Measurements from ENCODE around the gene ACBD5. TPM values are rescaled to one million over a fixed set of nuclear protein-coding genes. Genes with fewer than 3 reads are reported as not detected.
"Not testable (repeated sequence)": the region's sequence is repeated elsewhere in the genome, so short reads cannot be mapped to it uniquely, and the experiment has no call there.

Gene ACBD5, protein sequence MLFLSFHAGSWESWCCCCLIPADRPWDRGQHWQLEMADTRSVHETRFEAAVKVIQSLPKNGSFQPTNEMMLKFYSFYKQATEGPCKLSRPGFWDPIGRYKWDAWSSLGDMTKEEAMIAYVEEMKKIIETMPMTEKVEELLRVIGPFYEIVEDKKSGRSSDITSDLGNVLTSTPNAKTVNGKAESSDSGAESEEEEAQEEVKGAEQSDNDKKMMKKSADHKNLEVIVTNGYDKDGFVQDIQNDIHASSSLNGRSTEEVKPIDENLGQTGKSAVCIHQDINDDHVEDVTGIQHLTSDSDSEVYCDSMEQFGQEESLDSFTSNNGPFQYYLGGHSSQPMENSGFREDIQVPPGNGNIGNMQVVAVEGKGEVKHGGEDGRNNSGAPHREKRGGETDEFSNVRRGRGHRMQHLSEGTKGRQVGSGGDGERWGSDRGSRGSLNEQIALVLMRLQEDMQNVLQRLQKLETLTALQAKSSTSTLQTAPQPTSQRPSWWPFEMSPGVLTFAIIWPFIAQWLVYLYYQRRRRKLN
- total RNA-seq = 25.0 and 25.5 TPM in 2 replicates

DNA sequence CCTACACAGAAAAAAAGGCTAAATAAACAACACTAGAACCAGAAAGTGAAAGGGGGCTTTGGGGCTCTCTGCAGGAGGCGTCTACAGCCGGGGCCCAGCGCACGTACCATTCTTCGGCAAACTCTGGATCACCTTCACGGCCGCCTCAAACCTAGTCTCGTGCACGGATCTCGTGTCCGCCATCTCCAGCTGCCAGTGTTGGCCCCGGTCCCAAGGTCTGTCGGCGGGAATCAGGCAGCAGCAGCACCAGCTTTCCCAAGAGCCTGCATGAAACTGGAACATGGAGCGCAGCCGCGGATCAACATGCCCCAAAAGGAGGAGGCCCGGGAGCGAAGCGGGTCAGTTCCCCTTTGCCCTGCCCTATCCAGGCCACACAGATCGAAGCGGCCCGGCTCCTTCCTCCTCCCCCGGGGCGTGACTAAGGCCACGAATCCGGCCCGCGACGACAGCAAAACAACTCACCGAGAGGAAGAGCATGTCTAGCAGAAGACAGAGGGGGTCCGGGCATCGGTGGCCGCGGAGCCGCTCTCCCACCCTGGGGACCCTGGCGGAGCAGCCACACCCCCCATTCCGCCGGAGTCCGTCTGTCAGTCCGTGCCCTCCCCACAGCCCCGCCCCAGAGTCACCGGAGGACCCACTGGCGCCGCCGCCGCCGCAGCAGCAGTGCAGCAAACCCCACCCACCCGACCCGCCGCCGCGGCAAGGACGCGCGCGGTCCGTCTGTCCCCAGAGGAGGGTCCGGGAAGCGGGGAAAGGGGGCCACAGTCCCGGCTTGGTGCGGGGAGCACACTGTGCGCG lies at the start of gene ACBD5:
TSS of gene ACBD5 (minus strand) at position 586 of the 798 bp plus-strand sequence. CDS start at position 477, 109 bp downstream.
- DNase-seq = peak; percentile 86

DNA sequence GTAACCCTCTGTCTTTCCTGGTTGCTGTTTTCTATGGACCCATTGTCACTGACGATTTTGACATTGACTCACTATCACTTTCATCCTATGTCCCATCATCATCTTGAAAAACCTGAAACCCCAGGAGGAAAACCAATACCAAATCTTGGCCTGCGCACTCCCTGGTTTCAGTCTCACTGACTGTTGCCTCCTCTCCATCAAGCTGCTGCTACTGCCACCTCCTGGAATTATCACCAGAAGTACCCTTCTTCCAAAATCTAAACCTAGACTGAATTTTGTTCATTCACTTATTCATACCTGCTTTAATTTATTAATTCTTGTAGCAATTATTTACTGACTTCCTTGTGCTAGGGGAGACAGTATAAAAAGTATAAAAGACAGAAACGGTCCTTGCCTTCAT lies 44.5 kb upstream of the ACBD5 start:
- peak; percentile 39 for DNase-seq

DNA sequence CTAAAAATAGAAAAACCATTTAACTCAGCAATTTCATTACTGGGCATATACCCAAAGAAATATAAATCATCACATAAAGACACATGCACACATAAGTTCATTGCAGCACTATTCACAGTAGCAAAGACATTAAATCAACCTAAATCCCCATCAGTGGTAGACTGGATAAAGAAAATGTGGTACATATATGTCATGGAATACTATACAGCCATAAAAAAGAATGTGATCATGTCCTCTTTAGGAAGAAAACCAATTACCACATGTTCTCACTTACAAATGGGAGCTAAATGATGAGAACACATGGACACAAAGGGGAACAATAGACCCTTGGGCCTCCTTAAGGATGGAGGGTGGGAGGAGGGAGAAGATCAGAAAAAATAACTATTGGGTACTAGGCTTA lies 36.0 kb upstream of the ACBD5 start:
- no peak for DNase-seq

DNA sequence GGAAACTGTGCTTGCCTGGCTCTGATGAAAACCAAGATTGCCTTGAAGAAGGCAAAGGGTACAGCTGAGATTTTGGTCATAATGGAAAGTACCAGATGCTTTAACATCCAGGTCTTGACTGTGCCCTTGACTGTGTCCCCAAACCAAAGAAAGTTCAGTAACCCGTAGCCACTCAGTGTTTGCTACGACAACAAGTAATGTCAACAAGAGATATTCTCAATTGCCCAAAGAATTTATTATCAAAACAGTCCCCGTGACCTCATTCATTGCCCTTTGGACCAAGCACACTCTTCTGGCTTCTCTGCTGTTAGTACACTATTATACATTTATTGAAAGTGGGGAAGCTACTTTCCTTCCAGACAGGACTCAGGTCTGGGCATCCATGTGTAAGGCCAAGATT lies 25.4 kb upstream of the ACBD5 start:
- DNase-seq = not testable (repeated sequence)

DNA sequence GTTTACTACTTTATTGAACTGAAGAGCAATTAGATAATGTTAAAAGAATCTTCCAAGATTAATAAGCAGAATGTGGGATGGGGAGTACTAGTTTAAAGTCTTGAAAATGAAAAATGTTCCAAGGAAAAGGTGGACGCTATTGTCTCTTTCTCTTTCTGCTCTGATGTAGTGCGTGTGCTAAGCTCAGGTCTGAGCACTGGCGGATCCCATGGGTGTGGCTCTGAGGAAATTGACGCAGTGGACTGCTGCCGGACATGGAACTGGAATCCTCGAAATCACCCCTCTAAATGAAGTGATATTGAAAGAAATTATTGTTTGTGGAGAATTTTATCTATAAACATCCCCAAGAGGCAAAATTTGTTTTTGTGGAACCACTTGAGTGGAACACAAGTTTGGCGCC lies 22.2 kb upstream of the ACBD5 start:
- DNase-seq = not testable (repeated sequence)

DNA sequence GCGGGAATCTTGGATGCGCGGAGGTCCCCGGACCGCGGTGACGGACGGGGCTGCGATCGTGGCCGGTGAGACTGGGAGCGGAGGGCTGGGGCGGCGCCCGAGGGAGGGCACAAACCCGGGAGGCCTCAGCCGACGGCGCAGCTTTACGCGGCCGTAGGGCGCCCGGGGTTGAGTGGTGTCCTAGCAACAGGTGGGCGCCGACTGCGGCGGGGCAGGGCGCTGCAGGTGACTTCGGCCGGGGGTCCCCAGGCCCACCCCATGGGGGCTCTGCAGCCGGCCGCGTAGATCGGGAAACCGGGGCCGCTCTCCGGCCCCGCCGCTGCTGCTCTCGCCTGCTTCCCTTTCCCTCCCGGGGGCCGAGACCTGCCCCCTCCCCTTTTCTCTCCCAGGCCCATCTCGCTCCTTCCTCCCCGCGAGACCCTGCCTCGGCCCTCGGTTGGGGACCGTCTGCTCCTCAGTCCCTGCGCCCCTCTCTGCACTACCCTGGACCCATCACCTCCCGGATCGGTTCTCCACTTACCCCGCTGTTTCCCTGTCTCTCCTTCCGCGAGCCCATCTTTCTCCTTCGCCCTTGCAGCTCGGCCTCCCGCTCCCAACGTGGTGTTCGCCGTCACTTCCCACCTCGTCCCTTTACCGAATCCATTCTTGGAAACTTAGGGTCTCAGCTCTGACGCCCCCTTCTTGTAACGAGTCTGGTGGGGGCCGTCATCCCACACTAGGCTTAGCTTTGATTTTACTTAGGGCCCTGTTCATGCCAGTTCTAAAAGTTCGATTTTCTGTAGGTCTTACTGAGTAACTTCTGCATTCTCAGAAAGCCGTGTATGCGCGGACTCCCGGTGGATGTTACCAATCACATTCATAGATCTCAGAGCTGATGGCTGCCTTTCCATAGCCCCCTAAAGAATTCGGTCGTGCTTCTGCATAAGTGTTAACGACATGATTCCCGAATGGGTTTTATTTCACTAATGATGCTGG lies 18.5 kb upstream of the ACBD5 start:
- DNase-seq = peak; percentile 9

DNA sequence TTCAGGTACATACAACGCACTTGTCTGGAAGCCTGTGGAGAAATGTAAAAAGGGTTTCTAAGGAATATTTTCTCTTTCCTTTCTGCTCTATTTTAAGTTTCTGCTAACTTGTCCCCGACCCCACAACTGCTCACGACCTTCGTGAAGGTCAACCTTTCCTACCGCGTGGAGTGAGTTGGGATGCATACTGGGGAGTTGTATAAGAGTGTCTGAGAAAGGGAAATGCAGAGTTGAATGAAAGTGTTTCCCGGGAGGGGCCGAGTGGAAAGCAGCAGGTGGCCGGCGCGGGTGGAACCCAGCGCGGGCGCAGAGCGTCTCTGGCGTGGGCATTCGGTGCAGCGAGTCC lies 17.9 kb upstream of the ACBD5 start:
- no peak for DNase-seq

DNA sequence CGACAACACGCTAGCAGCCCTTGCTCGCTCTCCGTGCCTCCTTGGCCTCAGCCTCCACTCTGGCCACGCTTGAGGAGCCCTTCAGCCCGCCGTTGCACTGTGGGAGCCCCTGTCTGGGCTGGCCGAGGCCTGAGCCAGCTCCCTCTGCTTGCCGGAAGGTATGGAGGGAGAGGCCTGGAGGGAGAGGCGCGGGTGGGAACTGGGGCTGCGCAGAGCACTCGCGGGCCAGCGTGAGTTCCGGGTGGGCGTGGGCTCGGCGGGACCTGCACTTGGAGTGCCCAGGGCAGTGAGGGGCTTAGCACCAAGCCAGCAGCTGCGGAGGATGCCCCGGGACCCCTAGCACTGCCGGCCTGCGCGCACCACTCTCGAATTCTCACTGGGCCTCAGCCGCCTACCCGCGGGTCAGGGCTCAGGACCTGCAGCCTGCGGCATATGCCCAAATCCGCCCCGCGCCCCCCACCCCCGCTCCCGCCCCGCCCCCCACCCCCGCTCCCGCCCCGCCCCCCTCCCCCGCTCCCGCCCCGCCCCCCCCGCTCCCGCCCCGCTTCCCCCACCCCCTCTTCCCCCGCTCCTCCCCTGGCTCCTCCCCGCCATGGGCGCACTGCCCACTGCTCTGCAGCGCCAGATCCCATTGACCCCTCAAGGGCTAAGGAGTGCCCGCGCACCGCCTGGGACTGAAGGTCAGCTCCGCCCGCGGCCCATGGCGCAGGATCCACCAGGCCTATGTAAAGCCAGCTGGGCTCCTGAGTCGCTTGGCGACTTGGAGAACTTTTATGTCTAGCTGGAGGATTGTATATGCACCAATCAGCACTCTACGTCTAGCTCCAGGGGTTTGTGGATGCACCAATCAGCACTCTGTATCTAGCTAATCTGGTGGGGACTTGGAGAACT lies 15.9 kb upstream of the ACBD5 start:
- no peak for DNase-seq

DNA sequence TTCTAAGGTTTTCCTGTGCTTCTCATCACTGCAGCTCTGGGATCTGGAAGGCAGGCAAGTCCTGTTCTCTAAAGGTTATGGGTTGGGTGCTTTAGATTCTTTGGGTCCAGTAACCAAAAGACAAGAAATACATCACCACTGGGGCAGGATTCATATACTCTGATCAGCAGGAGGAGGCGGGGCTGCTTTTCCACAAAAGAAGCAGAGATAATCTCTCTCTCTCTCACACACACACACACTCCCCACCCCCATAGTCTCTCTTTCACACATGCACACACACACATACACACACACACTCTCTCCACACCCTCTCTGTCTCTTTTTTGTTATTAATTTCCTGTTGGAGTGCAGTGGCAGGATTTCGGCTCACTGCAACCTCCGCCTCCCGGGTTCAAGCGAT lies 13.0 kb upstream of the ACBD5 start:
- DNase-seq = no peak

DNA sequence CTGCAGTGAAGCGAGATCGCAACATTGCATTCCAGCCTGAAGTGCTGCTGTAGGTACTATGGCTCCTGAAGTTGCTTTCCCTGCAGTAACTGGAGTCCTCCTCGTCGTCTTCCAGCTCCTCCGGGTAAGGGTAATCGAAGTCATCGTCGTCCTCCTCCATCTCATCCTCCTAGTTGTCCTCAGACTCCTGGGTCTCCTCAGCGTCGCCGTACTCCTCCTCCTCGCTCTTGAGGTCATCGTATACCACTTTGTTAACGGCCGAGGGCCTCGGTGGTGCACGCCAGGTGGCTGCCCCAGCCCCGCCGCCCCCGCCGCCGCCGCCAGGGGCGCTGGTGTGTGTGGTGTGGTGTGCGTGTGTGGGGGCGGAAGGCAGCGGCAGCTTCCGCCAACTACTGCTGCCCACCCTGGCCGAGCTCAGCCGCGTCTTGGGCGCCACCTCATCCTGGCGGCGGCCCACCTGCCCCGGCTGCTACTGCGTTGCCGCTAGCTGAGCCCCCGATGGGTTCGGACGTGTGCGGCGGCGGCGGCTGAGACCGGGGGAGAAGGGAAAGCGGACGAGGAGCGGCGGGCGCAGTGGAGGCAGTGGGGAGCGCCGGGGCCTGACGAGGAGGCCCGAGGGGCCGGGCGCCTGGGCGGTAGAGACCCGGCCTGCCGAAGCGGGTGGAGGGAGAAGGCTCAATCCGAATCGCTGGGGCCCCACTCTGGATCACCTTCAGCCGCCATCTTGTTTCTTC lies 11.8 kb upstream of the ACBD5 start:
- peak; percentile 77 for DNase-seq

DNA sequence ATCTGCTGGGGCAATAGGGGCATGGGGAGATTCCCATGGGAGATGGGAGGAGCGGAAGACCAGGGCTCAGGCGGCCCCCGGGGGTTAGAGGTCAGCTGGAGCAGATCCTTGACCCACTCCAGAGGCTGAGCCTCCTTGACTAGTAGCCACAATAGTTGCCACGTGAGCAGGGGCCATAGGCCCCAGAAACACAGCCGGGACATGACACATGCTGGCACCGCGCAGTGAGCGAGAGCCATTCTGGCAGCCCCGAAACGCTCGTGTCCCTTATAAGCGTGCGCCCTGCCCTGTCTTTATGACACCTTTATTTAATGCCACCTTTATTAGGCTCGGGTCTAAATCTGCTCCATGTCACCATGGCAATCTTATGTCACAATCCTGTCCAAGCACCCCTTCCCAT lies 11.0 kb upstream of the ACBD5 start:
- no peak for DNase-seq

DNA sequence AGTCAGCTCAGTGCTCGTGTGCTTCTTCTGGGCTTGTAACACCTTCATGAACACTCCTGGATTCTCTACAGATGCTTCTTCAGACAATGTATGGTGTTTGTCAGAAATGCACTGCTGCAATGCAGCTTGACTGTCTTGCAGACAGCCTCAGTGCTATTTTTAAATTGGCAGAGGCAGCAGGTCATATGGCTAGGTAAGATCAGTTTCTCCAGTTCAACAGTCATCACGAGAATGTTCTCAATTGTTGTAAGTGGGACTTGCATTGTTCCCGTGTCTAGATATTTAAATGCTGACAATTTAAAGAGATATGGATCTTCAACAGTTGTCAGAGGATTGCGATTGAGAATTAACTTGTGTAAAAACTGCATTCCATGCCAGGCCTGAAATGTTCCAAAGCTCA lies 7.6 kb upstream of the ACBD5 start:
- DNase-seq = no peak

DNA sequence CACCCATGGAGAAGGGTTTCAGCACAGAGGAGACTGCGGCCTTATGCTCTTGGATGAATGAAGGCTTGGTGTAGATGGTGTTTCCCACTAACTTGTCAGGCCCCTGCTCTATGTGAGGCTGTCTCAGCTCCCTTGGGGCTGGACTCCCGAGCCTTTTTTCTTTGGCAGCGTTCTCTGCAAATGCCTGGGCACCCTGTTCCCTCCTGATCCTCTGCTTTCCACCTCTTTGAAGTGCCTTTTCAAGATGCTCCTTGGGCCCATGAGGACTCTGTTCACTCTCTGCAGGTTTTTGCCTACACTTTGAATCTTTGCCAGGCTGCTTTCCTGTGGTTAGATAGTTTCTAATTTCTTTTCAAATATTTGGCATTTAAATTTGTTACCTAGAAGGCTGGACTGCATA lies 6.8 kb upstream of the ACBD5 start:
- no peak for DNase-seq

DNA sequence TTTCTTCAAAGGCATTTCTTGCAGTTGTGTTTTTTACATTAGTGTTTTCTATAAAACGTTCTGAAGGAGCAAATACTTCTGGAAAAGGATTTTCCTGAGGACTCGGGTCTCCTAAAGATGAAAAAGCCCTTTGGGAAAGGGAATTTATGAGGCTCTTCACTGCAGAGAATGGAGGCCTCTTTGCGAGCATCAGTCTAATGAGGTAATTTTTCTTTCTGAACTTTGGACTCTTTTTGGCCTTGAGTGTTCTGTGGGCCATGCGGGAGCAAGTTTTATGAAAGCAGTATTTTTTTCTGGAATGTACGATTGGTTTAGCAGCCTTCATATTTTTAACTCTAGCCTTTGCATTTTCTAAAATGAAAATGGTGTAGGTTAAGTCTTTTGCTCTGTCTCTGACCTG lies 6.4 kb upstream of the ACBD5 start:
- no peak for DNase-seq

DNA sequence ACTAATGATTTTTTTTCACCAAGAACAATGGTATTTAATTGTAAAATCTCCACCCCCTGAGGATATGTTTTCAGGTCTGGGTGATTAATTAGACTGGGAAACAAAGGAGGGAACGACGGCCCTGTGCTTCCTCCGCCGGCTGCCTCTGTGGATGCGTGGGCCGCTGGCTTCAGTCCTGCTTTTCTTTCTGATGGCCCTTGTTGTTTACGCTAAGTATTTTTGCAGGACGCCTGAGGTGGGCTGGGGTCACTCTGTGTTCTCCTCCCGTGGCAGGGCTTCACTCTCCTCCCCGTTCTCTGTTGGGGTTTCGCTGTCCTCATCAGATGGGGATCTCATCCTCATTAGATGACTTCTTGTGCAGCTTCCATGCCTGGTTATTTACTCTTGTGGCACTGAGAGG lies 5.2 kb upstream of the ACBD5 start:
- peak; percentile 64 for DNase-seq

DNA sequence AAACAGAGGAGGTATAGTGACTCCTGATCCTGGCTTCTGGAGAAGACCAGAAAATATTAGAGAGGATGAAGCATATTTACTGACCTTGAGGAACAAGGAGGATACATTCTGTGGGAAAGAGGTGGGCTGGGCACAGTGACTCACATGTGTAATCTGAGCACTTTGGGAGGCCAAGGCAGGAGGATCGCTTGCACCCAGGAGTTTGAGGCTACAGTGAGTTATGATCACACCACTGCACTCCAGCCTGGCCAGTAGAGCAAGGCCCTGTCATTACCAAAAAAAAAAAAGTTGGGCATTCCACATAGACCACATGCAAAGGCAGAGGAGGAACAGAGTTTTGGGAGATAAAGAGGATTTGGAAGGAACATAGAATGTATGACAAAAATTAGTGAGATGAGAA lies 4.4 kb upstream of the ACBD5 start:
- no peak for DNase-seq

DNA sequence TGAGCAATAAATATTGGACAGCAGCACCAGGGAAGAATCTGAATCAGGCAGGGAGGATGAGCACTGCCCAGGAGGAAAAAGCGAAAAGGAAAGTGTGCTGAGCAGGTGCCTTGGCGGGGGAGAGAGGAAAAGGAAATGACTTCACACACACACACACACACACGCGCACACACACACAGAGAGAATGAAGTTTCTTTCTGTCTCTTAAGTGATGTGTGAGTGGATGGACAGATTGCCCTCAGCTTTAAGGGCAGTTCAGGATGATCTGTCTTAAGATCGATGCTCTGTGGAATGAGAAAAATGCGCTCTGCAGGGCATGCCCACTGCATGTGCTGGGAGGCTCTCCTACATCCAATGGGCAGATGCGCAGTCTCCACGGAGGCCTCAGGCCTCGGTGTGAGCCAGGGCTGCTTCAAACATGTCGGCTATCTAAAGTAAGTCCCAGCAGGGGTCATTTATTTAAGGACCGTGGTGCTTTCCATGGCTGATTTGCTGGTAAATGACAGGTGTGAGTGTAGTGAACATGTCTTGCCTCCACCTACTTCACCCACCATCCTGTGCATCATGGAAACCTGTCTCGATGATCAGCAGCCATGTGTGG lies 2.5 kb upstream of the ACBD5 start:
- peak; percentile 81 for DNase-seq

DNA sequence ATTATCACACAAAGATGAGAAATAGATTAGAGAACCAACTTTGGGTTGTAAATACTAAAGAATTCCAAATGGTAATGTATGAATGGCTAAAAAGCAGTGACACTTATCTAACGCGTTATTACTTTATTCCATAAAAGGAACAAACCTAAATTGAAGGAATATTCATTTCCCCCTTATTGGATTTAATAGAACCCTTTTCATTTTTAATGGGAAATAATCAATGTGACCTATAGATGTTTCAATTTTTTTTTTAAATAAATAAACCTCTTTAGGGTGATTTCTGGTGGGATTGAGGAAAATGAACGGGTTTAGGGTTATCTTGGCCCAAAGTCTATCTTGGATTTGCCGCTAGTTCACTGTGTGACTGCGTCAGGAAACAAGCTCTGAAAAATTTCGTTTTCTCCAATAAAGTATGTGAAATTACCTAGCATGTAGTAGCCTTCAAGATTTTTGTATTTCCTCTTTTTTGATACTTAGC lies 1.9 kb upstream of the ACBD5 start:
- DNase-seq = no peak

DNA sequence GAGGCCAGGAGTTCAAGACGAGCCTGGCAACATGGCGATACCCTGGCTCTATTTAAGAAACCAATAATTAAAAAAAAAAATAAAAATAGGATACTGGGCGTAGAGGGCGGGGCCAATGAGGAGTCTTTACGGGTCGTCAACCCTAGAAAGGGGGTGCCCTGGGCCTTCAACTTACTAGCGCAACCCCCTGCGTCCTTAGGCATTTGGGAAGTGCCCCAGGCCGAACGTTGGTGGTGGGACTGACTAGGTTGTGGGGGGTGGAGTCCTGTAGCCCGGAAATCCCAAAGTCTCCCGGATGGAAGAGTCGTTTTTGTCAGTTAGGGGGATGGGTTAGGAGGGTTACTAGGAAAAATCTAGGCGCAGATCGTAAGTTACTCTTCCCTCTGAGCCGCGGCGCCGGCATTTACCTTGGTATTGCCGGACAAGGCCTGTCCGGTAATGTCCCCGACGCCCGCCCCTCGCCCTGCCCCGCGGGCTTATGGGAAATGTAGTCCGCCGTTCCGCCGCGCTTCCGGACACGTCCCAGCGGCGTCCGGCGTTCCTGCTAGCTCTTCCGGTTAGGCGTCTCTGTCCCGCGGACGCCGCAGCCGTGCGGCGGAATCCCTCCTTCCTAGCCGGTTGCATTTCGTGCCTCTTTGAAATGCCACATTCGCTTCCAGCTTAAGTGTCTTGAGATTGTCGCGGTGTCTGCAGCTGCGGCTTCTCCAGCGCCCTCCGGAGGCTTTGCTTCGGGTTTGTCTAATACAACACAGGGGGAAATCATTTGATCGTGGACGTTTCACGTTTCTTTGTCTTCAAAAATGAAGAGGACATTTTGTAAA lies 1.3 kb upstream of the ACBD5 start:
- DNase-seq = peak; percentile 96

All from dermis blood vessel endothelial cell (primary cell).